LNCaP clone FGC (cell line): ENCODE data around the gene RASA3.

Experiments used
- DNase-seq: peaks from one replicate; pipeline ENCODE4 v3.0.0-alpha.2; 2011; ENCODE audit warnings: low read depth
- H3K4me3 ChIP-seq: 2 replicates; pipeline ENCODE4 v1.5.1; 2011; ENCODE audit warnings: mild to moderate bottlenecking, low read depth, low read length, control low read depth
- TF ChIP-seq, protein P1 (sequence below): IDR thresholded peaks from 2 replicates; pipeline ENCODE4 v1.5.1; 2012; ENCODE audit warnings: mild to moderate bottlenecking; ENCODE audit not compliant: control insufficient read depth, insufficient read depth; ENCODE audit errors: extremely low read depth

Gene RASA3

DNA sequence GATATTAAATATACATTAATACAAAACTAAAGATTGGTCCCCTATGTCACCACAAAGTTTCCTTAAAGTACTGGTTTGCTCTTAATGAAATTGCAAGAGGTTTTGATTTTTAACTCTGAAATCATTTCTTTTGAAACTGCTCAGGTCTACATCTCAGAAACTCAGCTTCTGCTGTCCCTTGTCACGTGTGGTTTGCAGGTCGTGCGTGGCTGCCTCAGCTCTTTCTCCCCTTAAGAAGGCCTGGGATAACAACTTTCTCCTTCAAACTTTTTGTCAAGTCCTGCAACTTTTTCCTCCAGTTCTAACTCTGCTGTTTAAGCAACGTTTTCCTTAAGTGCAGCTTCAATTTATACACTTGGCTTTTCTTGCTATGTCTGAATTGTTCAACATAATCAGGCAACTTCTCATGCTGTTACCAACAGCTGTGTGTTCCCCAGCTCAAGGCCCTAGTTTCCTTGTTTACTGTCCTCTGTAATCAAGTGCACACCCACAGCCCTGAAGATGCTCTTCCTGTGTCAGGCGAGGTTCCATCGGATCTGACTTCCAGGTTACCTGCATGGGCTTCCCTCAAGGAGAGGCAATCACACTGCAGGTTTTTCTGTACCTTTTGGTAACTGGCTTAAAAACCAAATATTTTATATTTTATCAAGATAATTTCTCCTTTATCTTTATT, 172.0 kb downstream of the RASA3 start:
- DNase-seq, result no peak
- no peak overlapping the region for H3K4me3 ChIP-seq
- TF ChIP-seq, protein P1, sequence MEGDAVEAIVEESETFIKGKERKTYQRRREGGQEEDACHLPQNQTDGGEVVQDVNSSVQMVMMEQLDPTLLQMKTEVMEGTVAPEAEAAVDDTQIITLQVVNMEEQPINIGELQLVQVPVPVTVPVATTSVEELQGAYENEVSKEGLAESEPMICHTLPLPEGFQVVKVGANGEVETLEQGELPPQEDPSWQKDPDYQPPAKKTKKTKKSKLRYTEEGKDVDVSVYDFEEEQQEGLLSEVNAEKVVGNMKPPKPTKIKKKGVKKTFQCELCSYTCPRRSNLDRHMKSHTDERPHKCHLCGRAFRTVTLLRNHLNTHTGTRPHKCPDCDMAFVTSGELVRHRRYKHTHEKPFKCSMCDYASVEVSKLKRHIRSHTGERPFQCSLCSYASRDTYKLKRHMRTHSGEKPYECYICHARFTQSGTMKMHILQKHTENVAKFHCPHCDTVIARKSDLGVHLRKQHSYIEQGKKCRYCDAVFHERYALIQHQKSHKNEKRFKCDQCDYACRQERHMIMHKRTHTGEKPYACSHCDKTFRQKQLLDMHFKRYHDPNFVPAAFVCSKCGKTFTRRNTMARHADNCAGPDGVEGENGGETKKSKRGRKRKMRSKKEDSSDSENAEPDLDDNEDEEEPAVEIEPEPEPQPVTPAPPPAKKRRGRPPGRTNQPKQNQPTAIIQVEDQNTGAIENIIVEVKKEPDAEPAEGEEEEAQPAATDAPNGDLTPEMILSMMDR, result no peak

DNA sequence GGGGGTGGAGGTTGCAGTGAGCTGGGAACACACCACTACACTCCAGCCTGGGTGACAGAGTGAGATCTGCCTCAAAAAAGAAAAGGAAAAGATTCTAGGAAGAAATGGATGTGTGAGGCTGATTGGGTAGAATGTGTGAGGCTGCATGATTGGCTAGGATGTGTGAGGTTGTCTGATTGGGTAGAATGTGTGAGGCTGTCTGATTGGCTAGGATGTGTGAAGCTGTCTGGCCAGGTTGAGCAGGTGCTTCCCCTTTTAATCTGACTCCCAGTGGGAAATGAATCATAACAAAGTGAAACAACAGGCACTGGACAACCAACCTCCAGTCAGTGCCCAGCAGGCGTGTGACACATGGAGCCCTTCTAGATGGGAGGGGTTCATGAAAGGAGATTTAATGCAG, 173.2 kb downstream of the RASA3 start:
- TF ChIP-seq, protein P1, result no peak
- H3K4me3 ChIP-seq, result no peak overlapping the region
- no peak for DNase-seq

DNA sequence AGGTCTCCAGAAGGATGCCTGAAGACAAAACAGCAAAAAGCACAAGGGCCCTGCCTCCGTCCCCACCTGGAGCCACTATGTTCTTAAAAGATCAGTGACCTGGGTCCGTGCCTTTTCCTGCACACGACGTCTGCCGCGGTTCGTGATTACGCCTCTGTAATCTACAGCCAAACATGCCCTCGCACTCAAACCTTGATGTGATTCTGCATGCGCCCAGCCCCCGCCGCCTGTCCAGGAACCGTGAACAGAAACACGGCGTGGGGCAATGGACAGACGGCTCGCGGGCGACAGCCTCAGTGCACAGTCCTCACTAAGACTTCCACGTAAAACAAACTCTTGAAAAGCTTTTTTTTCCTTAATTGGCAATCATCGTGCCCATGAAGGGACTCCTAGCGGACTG, 174.1 kb downstream of the RASA3 start:
- no peak for DNase-seq
- TF ChIP-seq, protein P1, result no peak
- H3K4me3 ChIP-seq, result no peak overlapping the region

DNA sequence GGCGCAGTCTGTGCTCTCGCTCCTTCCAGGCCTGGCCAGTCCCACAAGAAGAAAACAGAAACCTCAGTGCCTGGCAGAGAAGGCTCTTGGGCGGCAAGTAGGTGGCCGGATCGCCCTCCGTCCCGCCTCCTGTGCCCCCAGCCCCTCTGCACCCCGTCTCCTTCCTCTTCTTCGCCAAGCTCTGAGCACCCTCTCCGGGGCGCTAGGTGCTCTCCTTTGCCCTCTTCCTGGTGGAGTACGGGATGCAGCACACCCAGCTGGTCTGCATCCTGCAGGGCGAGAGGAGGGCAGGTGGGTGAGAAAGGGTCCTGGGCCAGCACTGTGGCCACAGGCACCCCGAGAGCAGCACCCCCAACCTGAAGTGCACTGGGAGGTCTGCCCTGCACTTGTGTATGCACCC, 175.9 kb downstream of the RASA3 start:
- no peak for DNase-seq
- TF ChIP-seq, protein P1, result no peak
- H3K4me3 ChIP-seq, result no peak overlapping the region

DNA sequence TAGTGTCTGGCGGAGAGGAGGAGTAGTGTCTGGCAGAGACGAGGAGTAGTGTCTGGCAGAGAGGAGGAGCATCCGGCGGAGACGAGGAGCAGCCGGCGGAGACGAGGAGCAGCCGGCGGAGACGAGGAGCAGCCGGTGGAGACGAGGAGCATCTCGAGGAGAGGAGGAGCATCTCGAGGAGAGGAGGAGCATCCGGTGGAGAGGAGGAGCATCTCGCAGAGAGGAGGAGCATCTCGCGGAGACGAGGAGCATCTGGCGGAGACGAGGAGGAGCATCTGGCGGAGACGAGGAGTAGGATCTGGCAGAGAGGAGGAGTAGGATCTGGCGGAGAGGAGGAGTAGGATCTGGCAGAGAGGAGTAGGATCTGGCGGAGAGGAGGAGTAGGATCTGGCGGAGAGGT, 176.7 kb downstream of the RASA3 start:
- no peak overlapping the region for H3K4me3 ChIP-seq
- no peak for DNase-seq
- TF ChIP-seq, protein P1, result no peak

DNA sequence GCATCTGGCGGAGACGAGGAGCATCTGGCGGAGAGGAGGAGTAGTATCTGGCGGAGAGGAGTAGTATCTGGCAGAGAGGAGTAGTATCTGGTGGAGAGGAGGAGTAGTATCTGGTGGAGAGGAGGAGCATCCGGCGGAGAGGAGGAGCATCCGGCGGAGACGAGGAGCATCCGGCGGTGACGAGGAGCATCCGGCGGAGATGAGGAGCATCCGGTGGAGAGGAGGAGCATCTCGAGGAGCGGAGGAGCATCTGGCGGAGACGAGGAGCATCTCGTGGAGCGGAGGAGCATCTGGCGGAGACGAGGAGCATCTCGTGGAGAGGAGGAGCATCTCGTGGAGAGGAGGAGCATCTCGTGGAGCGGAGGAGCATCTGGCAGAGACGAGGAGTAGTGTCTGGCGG, 177.2 kb downstream of the RASA3 start:
- TF ChIP-seq, protein P1, result no peak
- H3K4me3 ChIP-seq, result no peak overlapping the region
- no peak for DNase-seq
